HG03045 (cell line): Measurements from ENCODE around the gene MRC2.

Experiments used
- ATAC-seq: cut with Tn5 transposase; IDR thresholded peaks from one replicate; pipeline ENCODE4 v1.9.1; 2021; ENCODE audit warnings: mild to moderate bottlenecking, moderate library complexity; ENCODE audit not compliant: unreplicated experiment

Gene MRC2

DNA sequence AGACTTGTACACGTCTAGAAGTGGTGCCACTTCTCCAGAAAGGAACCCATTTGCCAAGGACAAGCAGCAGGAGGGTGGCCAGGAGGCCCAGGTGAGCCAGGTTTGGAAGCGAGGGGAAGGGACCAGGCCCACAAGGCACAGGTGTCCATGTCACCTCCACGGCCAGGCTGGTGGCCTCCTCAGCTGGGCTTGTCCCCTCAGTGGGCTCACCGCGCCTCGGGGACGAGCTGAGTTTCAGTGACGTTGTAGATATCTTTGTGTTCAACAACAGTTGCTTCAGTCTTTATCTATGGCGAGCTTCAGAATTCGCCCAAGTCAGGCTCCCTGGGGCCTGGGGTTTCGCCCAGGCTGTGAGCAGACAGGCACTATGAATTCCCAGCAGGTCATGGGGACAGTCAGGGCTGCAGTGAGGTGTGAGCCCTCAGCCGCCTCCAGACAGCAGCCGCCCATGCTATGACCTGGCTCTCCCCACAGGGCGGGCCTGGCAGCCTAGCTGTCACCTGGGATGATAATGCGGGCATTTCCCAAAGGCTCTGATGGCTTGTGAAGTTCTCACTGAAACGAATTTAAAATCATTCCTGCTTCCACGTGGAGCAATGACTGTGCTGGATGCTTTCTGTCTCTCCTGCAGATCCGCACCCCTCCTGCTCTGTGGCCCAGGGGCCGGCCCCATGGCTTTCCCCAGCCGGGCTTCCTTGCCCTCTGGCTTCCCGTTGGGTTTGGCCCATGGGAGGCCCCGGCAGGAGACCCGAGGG, 89.5 kb downstream of the MRC2 start:
- ATAC-seq: no peak

DNA sequence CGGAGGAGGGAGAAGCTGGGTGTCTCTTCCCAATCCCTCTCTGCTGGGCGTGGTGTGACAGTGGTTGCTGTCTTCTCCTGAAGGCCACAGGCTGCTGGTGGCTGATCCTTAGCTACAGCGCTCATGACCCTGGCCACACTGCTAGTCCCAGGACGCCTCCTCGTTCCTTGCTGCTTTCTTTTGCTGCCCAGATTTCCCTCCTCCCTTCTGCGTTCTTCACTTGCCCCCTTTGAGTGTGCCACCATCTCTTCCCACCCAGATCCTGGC, 90.1 kb downstream of the MRC2 start:
- ATAC-seq: no peak

DNA sequence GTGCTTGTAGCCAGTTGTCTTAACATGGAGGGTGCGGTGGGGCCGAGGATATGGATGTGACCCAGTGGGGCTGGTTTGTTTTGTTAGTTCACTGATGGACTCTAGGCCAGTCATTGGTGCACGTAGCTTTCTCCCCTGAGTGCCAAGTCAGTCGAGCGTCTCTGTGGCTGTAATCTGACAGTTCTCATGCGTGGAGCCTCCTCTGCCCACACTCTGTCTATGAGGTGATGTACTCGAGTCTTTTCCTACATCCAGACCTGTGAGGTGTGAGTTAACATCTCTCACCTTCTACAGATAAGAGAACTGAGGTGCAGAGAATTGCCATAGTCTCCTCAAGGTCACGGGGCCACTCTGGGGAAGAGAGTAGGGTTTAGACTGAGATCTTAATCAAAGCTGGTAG, 90.4 kb downstream of the MRC2 start:
- no peak for ATAC-seq

DNA sequence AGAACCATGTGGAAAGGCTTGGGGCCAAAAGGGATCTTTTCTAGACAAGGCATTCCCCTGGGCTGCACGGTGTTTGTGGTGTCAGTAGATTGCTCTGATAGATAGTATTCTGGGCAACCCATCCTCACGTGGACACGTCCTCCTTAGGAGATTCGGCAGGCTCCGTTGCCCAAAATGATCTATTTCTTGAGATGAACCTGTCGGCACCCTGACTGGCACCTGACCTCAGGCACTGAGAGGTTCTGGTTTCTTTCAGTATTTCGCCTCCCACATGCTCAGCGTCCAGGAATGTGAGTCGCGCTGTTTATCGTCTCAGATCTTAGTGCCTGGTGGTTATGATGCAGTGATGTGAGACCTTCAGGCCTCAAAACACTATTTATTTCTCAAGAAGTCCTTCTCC, 91.0 kb downstream of the MRC2 start:
- ATAC-seq: no peak

DNA sequence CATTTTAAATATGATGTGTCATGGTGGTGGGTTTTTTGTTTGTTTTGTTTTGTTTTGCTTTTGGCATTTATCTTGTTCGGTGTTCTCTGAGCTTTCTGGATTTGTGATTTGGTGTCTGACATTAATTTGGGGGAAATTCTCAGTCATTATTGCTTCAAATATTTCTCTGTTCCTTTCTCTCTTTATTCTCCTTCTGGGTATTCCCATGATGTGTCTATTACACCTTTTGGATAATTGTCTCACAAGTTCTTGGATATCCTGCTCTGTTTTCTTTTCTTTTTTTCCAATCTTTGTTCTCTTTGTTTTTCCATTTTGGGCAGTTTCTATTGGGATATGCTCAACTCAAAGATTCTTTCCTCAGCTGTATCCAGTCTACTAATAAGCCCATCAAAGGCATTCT, 92.1 kb downstream of the MRC2 start:
- no peak for ATAC-seq

DNA sequence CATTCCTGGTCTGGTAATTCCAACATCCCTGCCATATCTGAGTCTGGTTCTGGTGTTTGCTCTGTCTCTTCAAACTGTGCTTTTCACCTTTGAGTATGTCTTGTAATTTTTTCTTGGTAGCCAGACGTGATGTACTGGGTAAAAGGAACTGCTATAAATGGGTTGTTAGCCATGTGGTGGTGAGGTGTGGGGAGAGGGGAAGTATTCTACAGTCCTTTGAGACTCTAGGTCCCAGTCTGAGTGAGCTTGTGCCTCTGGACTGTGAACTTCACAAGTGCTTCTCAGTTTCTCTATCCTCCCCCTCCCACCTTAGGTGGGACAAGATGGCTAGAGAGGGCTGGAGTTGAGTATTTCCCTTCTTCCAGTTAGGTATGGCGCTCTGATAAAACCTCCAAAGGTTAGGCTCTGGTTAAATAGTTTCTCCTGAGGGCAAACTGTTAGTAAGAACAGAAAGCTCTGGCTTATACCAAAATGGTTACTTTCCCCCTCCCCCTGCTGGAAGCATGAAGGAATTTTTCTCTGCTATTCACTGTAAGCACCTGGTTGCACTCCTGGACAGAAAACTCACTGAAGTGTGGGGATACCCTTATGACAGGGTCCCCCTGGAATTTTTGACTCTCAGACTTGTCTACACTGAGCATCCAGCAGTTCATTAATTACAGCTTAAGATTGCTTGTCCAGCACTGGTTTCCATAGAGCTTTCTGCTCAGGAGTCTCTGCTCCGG, 92.8 kb downstream of the MRC2 start:
- no peak for ATAC-seq

DNA sequence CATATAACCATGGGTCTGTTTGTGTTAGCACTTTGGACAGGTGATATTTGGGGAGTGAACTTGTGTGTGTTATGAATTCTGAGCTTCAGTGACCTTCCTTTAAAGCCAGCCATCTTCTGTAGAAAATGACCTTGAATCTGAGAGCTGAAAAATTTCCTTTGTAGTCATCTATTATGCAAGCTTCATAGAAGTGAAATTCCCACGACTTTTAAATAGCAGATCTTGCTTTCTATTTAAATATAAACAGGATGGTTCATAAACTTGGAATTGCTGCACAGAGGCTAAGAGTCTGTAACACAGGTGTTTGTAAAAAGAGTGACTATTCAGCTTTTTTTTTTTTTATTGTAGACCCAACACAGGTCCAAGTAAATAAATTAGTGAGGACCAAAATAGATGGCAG, 95.2 kb downstream of the MRC2 start:
- no peak for ATAC-seq

DNA sequence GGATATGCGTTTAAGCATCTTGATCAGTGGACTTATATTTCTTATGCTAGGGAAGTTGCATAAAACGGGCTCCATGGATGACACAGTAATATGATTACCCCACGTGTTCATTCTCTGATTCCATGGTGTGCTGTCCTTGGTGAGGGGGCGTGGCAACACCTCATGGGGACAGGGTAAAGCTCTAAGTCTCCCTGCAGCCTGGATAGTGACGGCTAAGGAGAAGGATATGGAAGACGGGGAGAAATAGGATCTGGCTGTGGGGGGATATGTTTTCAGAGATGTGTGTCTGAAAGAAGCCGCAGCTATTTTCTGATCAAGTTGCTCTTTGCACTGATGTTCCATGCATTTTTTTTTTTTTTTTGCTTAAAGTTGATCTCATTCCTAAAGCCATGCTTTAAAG, 96.4 kb downstream of the MRC2 start:
- no peak for ATAC-seq

DNA sequence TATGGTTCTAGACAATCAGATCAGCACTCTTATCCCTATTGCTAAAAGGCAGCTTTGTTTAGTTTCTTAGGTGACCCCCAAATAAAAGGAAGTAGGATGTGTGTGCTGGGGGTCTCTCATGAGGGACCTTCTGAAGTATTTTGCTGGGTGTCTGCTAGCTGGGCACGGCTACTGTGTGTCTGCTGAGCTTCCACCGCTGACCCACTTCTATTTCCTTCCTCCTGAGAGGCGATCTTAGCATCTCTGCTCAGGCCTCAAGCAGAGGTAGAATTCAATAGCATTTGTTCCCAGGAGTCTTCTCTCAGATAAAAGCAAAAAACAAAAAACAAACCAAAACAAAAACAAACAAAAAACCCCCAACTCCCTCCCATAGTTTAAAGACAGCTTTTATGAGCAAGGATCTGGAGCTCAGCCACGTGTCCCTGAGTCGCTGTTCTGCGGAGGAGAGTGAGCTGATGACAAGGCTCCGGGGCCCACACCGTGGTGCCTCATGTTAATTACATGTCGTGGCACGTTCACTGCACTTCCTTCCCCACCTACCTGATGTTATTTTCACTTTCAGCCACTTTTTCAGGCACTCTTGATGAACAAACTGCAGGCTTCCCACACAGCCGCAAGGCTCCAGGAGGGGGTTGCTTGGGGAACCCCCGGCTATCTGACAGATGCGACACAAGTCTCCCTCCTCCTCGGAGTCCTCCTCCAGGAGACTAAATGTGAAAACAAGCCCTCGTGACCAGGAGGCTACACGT, 97.1 kb downstream of the MRC2 start:
- peak; percentile 94 for ATAC-seq

DNA sequence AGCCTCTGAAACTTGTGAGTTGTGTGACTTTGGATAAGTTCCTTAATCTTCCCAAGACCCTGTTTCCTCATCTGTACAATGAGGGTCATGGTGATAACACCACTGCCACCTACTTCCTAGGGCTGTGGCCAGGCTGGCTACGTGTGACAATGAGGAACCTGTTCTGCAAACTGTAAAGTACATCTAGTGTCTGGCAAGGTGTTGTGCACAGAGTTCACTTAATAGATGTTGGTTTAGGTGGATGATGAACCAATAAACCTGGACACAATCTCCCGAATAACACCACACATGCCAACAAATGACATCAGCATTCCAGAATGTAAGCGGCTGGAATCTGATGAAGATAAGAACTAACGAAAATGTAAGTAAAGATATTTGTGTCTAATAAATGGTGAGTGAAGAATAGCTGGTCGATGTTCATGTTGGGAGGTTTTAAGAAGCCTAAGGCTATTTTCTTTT, 98.3 kb downstream of the MRC2 start:
- no peak for ATAC-seq

DNA sequence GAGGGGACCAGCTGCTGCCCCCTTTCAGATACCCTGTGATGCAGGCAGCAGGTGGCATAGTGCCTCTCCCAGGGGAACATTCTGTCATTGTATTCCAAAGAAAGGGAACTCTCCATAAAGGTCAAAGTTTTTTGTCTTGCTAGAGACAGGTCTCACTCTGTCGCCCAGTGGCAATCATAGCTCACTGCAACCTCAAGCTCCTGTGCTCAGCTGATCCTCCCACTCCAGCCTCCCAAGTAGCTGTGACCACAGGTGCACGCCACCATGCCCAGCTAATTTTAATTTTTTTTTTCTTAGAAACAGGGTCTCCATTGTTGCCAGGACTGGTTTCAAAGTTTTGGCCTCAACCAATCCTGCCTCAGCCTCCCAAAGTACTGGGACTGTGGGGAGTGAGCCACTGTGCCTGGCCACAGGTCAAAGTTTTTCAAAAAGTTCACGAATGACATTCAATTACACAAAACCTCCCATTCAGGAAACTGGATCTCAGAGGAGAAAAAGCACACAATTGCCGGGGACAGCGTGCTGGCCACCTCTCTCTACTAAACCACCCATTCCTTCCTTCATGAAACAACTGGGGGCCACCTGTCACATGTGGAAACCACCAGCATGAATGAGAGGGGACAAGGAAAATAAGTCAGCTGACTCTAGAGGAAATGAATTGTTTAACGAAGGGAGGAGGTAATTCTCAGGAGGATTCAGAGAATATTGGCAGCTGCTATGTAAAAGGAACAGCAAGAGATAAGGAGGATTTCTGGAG, 100.6 kb downstream of the MRC2 start:
- no peak for ATAC-seq

DNA sequence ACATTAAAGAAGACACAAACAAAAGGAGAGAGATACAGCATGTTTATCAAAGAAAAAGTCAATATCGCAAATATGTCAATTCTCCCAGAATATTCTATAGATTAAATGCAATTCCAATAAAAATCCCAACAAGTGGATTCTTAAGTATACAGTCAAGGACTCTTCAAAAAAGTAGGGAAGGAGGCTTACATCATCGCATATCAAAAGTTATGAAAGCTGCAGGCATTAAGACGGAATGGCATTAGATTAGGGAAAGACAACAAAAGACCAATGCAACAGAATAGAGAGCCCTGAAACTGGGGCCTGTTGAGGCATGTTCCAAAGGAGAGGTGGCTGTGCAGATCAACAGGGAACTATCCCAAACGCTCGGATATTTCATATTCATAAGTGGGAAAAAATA, 104.7 kb downstream of the MRC2 start:
- ATAC-seq: no peak

DNA sequence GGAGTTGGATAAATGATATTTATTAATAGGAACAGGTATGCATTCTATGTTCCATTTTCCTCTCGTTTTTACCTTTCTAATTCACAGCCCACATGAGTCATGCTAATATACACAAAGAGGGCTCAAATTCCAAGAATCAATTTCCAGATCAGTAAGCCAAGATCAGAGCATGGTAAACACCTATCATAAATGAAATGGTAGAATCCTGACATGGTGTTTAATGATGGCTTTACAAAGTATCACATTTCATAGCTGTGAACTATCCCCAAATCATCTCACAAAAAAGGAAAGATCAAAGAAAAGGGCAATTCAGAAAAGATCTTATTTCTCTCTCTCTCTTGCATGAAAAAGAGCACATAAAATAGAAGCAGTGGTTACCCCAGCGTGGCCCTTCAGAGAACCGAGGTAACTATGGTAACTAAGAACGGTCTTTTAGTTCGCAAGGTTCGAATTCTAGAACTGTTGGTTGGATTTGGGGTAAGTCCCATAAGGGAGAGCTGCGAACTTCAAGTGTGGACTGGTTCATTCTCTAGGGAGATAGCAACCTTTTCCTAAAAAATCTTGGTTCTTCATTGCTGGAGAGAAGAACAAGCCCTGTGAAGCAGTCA, 107.7 kb downstream of the MRC2 start:
- ATAC-seq: no peak

DNA sequence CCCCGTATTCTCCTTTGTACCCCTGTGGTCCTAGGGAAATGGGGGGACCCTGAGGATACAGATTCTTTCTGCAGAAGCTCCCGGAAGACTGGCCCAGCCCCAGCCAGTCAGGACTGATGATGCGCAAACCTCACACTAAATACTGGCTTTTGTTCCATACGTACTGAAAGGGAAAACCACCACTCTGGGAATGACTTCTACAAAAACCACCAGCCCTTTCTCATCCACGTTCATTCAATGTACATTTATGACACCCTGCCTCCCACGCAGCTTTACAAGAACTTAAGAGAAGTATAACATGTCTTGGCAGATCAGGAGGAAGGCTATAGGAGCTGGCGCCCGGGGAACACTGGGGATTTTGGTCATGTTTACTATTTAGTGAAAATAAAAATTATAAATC, 110.0 kb downstream of the MRC2 start:
- no peak for ATAC-seq

DNA sequence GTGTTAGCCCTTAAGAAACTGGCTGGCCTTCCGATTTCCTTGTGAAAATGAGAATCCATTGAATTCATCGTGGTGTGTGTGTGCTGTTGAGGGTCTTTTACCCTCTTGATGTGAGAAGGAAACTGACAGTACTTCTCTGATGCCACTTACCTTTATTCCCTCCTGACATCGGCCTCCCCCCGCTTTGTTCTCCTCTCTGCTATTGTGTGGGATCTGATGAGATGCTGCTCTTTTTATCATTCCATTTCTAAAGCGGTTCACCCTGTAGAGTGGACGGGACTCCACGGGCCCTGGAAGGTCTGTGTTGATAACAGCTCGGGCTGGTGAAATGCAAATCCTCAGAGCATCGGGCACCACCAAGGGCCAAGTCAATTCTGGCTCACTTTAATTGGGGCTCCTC, 110.8 kb downstream of the MRC2 start:
- no peak for ATAC-seq

DNA sequence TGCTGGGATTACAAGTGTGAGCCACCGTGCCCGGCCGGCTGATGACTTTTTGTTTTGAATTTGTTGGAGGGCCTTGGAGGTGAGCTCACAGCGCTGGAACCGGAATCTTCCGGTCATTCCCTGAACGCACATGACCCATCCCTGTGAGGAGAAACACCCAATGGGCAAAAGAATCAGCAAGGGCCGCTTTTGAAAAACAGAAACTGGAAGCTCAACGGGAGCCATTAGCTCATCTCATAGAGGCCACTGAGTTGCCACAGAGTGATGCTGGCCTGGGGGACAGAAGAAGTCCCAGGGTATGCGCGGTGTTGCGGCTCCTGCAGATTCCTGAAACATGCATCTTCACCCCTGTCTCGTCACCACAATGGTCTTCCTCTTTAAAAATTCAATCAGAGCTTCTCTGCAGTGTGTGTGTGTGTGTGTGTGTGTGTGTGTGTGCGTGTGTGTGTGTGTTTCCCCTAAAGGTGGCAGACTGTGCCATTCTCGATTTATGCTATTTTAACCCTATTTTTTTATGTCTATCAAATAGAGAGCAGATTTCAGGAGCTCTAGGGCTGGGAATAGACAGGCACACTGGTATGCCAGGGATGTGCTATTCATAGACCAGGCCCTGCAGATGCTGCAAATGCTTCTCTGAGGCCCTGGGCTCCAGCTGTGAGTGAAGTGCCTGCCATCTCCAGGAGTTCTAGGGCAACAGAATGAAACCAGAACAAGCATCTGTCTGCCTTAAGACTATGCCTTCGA, 112.3 kb downstream of the MRC2 start:
- no peak for ATAC-seq

DNA sequence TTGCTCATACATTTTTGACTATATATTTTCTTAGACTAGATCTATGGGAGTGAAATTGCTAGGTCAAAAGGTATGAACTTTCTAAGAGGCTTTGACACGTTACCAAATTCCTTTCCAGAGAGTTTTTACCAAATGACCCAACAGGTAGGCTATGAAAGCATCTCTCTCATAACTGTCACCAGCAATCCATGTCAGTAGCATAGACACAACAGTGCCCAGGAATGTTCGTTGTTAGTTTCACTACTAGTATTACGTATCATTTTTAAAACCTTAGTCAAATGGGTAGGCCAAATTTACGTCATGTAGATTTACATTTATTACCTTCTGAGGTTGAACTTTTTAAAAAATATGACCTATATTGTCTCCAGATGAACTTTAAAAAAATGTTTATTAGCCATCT, 113.8 kb downstream of the MRC2 start:
- ATAC-seq: no peak
